Sigmoid colon (tissue), 4 donors: ENCODE results near the gene PIGX.

Experiments
- CTCF ChIP-seq, 4 experiments: fragments of 450-650 bp in 3 of 4; fragments of 200-600 bp in 1 of 4; IDR thresholded peaks; one replicate each; pipeline ENCODE4 v1.5.1; 2016 to 2019; ENCODE audit warnings: antibody characterized with exemption in 4 of 4, mild to moderate bottlenecking in 3 of 4, moderate library complexity in 2 of 4
- EP300 ChIP-seq, 4 donors: sonication (generic); formaldehyde crosslinking; IDR thresholded peaks; one replicate each; pipeline ENCODE4 v1.6.1; 2017; ENCODE audit warnings: antibody characterized with exemption in 4 of 4
- POLR2A ChIP-seq, 2 donors: fragments of 450-650 bp; IDR thresholded peaks; one replicate each; pipeline ENCODE4 v1.6.1; 2016; ENCODE audit warnings: antibody characterized with exemption in 2 of 2, mild to moderate bottlenecking in 2 of 2, moderate library complexity in 2 of 2

- TF ChIP-seq CTCF (IDR thresholded peaks at IDR 0.05) = no peak
- no peak for TF ChIP-seq POLR2A (IDR thresholded peaks at IDR 0.05)
- no peak for TF ChIP-seq EP300 (IDR thresholded peaks at IDR 0.05)
These were observed 60.7 kb downstream of the PIGX start for GRCh38 chr3:196772897-196773296.
